Adrenal gland (tissue), 12 donors: Measurements from ENCODE around the gene ZNHIT1. TPM values are rescaled to one million over a fixed set of nuclear protein-coding genes. Genes with fewer than 3 reads are reported as not detected.

ENCODE experiments used
- DNase-seq, 7 donors: peaks; one replicate each; pipeline ENCODE4 v3.0.0-alpha.2; 2019 to 2020
- H3K27ac ChIP-seq, 5 donors: fragments of 200-600 bp; sonication (generic) in 4 of 5; 1 replicate in 3 of 5; 2 replicates in 2 of 5; pipeline versions ENCODE4 v1.5.1 to v1.8.0; 2016 to 2020; ENCODE audit warnings: mild to moderate bottlenecking in 1 of 5
- H3K27me3 ChIP-seq: fragments of 200-600 bp; 2 replicates; pipeline ENCODE4 v1.8.0; 2021
- H3K36me3 ChIP-seq, 2 donors: fragments of 200-600 bp; replicated peaks in 1 of 2; 1 replicate in 1 of 2; 2 replicates in 1 of 2; pipeline versions ENCODE4 v1.5.1 to v1.8.0; 2018 to 2022
- H3K4me1 ChIP-seq, 2 donors: fragments of 200-600 bp; replicated peaks in 1 of 2; 1 replicate in 1 of 2; 2 replicates in 1 of 2; pipeline versions ENCODE4 v1.5.1 to v1.8.0; 2018 to 2021
- H3K4me3 ChIP-seq, 4 donors: fragments of 200-600 bp; sonication (generic) in 3 of 4; one replicate each; pipeline ENCODE4 v1.5.1; 2016 to 2018
- H3K9me3 ChIP-seq, 3 donors: fragments of 200-600 bp; sonication (generic) in 1 of 3; replicated peaks in 1 of 3; 1 replicate in 2 of 3; 2 replicates in 1 of 3; pipeline versions ENCODE4 v1.5.1 to v1.8.0; 2016 to 2021
- CTCF ChIP-seq, 6 experiments: fragments of 450-650 bp in 4 of 6; fragments of 200-600 bp in 2 of 6; sonication (generic) in 1 of 6; IDR thresholded peaks; 1 replicate in 5 of 6; 2 replicates in 1 of 6; pipeline versions ENCODE4 v1.5.1 to v1.8.0; 2016 to 2021; ENCODE audit warnings: antibody characterized with exemption in 6 of 6, mild to moderate bottlenecking in 2 of 6, moderate library complexity in 1 of 6
- POLR2A ChIP-seq, 2 donors: fragments of 450-650 bp; IDR thresholded peaks; one replicate each; pipeline ENCODE4 v1.6.1; 2017; ENCODE audit warnings: antibody characterized with exemption in 2 of 2, mild to moderate bottlenecking in 2 of 2, moderate library complexity in 1 of 2
- WGBS, 4 donors: extraction: QIAGEN DNeasy Blood & Tissue Kit in 2 of 4; methylation state at CpG; one replicate each; pipeline versions ENCODE4 v1.1.5 to v1.1.7; 2013 to 2017; 5-methylcytosine and 5-hydroxymethylcytosine counted together
- intact Hi-C, 2 donors: fragments of 100-400 bp; cut with DNase I; formaldehyde crosslinking; loops; one replicate each; pipeline versions ENCODE4 v1.14.1 to v1.15.0; 2022 to 2023
- polyA plus RNA-seq, 3 donors: library from polyadenylated mRNA; stranded (reverse); fragments of 200-250 nt in 2 of 3; fragments of 350-450 nt in 1 of 3; fragmentation: Illumina TruSeq in 1 of 3; extraction: RNeasy Lipid Tissue Mini Kit (QIAGEN cat#74804) in 1 of 3; gene quantifications; one replicate each; pipeline ENCODE4 v1.2.3, GENCODE V29; 2013 to 2014
- total RNA-seq, 9 donors: library from RNA; depleted of rRNA in 4 of 9; stranded (reverse); fragments of >200 nt in 4 of 9; fragments of 120-200 nt in 1 of 9; fragmentation: NEBNext Ultra II Directional in 1 of 9; extraction: Animal tissue kit (Norgen Biotek cat#: 25700) in 1 of 9; gene quantifications; one replicate each; pipeline versions ENCODE4 v1.1.0 to v1.2.4, GENCODE V29; 2013 to 2023
- donor health status: healthy with polysubstance abuse.
- donor health status: Bipolar disorder and iron deficiency.
- donor health status: DM: yes; HTN: yes; CAD: no.
- donor health status: DM: no; HTN: no; CAD: no.
- donor health status: DM: no; HTN: no; CAD: no.
- donor health status: DM: yes; HTN: yes; CAD: no.

The ZNHIT1 gene
- total and polyA plus RNA-seq, 12 donors, result 34.7 to 228 (median 104) TPM

- H3K4me1 ChIP-seq, result peaks cover 29 to 36% of the 10 kb centered on the region in 2 donors
- peak in 1 of 7 donors; percentile 20 for DNase-seq
- intact Hi-C loops, result no loop called here
- no peaks in the 10 kb centered on the region for H3K9me3 ChIP-seq
- no peak overlapping the region for H3K4me3 ChIP-seq
- 75 to 88% (median 81%) methylated on average over 12 of the region's 12 CpGs for WGBS, 4 donors
- H3K36me3 ChIP-seq, result peaks cover 0 to 27% of the 10 kb centered on the region in 2 donors
- H3K27ac ChIP-seq, result no peak overlapping the region
- no peaks in the 10 kb centered on the region for H3K27me3 ChIP-seq
- no peak for TF ChIP-seq POLR2A (IDR thresholded peaks at IDR 0.05)
- TF ChIP-seq CTCF (IDR thresholded peaks at IDR 0.05), result no peak
These were observed 23.0 kb downstream of the ZNHIT1 start for GRCh38 chr7:101241015-101241363.

- TF ChIP-seq CTCF (IDR thresholded peaks at IDR 0.05) (no peak), POLR2A (IDR thresholded peaks at IDR 0.05) (no peak)
- peaks cover 0 to 27% of the 10 kb centered on the region in 2 donors for H3K36me3 ChIP-seq
- H3K9me3 ChIP-seq, result no peaks in the 10 kb centered on the region
- WGBS, 4 donors, result 72 to 82% (median 75%) methylated on average over 16 of the region's 16 CpGs
- DNase-seq, result no peak
- intact Hi-C loops, result no loop called here
- H3K4me3 ChIP-seq, result no peak overlapping the region
- H3K27me3 ChIP-seq, result no peaks in the 10 kb centered on the region
- H3K4me1 ChIP-seq, result peaks cover 29 to 36% of the 10 kb centered on the region in 2 donors
- H3K27ac ChIP-seq, result no peak overlapping the region
These were observed 23.7 kb downstream of the ZNHIT1 start for GRCh38 chr7:101241443-101242349.

DNA sequence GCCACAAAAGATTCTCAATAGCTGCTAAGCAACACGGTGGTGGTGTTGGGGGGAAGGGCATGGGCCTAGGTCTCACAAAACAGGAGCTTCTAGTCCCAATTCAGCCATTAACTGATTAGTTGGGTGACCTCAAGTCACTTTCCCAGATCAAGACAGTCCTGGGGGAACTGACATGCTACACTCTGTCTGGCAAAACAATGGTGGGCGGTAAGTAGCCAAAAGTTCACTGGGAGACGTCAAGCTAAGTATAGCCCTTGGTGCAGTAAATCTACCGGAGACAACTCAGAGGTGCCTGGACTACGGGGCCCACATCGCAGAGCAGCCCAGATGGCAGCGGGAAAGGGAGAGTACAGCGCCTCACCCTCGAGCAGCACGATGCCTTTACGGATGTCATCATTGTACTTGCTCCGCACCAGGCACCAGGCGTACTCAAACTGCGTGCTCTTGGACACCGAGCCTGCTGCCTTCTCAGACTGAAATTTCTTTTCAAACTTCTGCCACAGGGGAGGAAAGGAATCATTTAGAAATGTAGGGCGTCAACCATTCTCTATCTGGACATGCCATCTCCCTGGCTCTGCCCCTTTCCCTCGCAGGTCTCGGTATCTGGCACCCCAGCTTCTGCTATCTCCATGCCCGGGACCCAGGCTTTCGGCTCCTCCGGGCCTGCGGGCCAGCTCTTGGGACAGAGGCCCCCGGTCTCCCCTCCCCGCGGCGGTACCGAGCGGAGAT, 25.8 kb downstream of the ZNHIT1 start:
- 8 to 24% (median 17%) methylated on average over 14 to 28 of the region's 28 CpGs for WGBS, 4 donors
- peak in 1 of 2 donors; percentile 36 for TF ChIP-seq POLR2A (IDR thresholded peaks at IDR 0.05)
- TF ChIP-seq CTCF (IDR thresholded peaks at IDR 0.05), result peak in 1 of 6 experiments; percentile 91
- DNase-seq, result peak in 6 of 7 donors; percentile 31 to 76 (median 54)
- Histone ChIP-seq H3K4me1 (peaks cover 25 to 31% of the 10 kb centered on the region in 2 donors), H3K36me3 (peaks cover 0 to 20% of the 10 kb centered on the region in 2 donors), H3K27ac (peak overlapping the region; percentile 81 to 97 (median 94)), H3K27me3 (no peaks in the 10 kb centered on the region), H3K9me3 (no peaks in the 10 kb centered on the region), H3K4me3 (peak overlapping the region; percentile 79 to 100 (median 88))
- intact Hi-C loops, result no loop called here
